HG02759 (cell line): Measurements from ENCODE around the gene LMAN2.
"Not testable (repeated sequence)": the region's sequence is repeated elsewhere in the genome, so short reads cannot be mapped to it uniquely, and the experiment has no call there.

ENCODE experiments used
- ATAC-seq: cut with Tn5 transposase; IDR thresholded peaks from one replicate; pipeline ENCODE4 v1.9.1; 2021; ENCODE audit warnings: mild to moderate bottlenecking, moderate library complexity; ENCODE audit not compliant: unreplicated experiment

LMAN2 gene

DNA sequence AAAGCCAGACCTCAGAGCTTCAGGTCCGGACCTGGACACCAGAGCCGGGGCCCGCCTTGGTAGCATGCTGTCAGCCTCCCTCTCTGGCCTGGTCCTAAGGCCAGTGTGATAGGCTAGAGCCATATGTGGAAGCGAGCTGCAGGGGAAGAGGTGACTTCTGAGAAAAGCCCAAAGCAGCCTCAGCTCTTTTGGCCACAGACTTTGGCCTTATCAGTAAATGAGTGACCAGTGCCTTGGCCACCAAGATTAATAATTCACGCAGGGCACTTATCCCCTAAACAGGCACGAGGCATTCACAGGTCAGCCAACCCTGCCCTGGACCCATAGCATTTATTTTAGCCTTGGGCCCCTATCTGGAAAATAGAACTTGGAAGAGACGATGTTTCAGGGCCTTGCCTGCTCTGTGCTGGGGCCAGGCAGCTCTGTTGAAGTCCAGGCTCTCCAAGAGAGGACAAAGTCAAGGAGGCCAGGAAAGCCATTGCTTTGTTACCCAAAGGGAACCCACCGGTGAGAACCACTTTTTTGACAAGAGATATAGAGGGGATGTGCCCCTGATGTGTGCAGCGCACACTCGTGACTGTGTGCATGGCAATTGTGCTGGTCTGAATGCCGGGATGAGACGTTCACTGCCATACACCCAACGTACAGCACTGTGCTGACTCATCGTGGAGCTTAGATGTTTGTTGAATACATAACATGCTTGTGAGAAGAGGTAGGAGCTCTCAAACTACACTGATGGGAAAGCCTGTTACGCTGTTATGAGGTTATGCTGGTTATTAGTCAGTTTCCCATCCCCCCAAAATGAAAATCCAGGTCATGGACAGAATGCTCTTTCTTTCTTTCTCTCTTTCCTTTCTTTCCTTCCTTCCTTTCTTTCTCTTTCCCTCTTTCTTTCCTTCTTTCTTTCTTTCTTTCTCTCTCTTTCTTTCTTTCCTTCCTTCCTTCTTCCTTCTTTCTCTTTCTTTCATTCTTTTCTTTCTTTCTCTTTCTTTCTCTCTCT is 27.7 kb upstream of the LMAN2 start:
- peak; percentile 56 for ATAC-seq

DNA sequence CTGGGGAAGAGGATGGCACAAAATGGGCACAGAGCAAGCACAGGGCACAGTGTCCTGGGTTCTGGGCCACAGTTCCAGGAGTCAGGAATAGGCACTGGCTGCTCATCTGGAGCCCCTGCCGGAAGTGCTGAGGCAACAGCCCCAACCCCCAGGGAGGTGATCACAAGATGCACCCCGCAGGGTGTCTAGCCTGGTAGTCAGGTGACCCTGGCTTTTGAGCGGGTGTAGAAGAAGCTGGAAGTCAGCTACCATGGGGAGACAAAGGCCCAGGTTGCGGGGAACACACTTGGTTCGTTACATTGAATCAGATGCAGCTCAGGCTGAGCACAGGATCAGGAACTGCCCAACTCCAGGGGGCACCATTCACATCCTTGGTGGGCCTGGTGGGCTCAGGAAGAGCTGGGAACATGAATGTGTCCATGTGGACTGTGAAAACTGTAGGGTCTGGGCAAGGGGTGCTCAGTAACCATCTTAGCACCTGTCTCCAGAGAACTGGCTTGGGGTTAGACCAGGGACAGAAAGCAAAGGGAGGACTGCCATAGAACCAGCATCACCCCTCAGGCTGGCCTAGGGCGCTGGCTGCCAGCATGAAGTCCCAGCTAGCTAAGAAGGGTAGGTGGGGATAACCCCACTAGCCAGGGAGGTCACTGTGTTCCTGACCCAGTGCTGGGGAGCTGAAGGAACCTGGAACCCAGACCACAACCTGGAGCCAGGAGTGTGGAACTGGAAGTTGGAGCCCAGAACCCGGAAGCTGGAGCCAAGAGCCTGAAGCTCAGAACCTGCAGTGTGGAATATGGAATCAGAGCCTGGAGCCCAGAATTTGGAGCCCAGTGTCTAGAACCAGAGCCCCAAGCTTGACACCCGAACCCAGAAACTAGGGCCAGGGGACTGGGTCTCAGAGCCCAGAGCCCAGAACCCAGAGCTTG is 26.6 kb upstream of the LMAN2 start:
- ATAC-seq, result no peak

DNA sequence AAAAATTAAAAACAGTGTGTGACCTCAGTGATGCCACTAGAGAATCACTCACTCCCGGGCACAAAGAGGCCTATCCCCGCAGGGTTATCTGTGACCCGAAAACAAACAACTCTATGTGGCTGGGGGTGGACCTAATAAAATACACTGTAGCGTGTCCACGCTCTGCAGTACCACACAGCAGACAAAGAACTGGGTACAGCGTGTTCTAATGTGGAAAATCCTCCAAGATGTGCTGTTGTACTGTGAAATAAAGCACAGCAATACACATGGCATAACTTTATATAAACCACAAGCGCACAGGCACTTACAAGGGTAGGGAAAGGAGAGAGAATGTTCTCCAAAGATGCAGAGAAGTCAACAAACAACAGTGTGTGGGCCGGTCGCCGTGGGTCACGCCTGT is 24.6 kb upstream of the LMAN2 start:
- no peak for ATAC-seq

DNA sequence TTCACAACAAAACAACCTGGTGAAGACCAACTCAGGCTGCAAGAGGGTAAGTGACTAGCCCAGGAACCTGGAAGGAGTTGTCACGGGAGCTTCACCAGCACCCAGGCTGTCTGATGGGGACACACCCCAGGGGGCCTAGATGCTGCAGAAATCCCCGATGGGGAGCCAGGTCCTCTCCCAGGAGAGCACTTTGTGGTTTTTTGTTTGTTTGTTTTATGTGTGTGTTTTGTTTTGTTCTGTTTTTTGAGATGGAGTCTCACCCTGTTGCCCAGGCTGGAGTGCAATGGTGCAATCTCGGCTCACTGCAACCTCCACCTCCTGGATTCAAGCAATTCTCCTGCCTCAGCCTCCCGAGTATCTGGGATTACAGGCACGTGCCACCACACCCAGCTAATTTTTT is 24.0 kb upstream of the LMAN2 start:
- ATAC-seq, result not testable (repeated sequence)

DNA sequence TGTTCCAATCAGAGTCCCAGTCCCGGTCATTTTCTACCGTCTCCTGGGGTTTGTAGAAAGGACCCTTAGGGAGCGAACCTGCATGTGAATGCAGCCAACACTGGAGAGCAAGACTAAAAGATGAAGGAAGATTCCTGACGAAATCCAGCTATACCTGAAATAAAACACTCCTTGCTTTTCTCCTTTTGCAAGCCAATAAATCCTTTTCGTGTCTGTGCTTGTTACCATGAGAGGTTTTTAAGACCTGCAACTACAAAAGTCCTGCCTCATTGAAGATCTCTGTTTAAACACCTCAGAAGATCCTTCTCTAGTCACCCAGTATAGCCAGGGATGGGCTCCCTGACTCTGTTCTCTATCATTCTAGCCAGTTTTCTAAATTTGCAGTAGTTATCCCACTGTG is 22.7 kb upstream of the LMAN2 start:
- no peak for ATAC-seq

DNA sequence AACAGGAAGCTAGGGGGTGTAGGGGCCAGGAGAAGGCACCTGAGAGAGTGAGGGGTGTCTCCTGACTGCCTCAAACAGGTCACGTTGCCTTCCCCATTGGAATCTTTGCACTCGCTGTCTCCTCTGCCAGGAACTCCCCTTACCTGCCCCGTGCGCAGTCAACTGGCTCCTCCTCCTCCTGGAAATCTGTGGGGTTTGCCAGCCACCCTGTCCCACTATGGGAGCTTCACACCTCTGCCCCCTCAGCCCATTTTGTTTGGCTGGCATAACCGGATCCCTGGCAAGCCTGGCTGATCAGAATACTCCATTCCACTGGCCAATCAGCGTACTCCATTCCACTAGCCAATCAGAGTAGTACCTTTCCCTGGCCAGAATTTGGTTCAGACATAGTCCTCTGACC is 22.3 kb upstream of the LMAN2 start:
- no peak for ATAC-seq

DNA sequence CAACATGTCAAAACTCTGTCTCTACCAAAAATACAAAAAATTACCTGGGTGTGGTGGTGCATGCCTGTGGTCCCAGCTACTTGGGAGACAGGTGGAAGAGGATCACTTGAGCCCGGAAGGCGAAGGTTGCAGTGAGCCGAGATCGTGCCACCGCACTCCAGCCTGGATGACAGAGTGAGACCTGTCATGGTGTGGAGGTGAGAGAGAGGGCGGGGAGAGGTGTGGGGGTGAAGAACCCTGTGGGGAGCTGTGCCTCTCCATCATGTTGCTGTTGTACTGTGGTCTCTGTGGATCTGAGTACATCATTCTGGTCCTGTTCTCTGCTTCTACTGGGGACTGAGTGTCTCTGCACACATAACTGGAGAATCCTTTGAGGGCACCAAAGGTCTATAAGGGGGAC is 21.4 kb upstream of the LMAN2 start:
- ATAC-seq, result no peak

DNA sequence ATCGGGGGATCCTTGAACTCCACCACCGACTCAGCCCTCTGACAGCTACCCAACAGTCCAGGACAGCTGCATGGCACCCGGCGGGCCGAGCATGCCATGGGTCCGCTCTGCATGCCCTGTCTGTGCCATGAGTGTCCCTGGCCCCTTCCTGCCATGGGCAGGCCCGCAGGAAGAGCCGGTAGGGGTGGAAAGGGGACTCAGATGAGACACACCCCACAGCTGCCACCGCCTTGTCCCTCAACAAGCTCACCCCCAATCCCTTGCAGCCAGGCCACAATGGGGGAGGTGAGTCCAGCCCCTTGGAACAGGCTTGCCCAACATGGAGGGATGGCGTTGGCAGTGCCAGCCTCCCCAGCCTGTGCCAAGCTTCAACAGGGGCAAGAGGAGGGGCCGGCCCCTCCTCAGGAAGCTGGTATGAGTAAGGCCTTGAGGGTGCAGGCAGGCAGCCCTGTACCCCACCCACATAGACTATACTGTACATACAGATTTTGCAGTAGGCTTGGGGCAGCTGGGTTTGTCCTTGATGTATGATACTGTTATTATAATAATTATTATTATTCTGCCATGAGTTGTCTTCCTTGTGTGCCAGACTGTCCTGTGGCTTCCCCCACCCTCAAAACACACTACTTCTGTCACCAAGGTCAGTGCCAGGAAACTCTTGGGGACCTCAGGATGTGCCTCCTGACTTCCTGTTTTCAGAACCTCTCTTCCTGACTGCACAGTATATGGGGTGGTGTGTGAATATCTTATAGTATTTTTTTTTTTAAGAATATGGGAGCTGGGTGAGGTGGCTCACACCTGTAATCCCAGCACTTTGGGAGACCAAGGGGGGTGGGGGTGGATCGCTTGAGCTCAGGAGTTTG is 20.8 kb upstream of the LMAN2 start:
- no peak for ATAC-seq

DNA sequence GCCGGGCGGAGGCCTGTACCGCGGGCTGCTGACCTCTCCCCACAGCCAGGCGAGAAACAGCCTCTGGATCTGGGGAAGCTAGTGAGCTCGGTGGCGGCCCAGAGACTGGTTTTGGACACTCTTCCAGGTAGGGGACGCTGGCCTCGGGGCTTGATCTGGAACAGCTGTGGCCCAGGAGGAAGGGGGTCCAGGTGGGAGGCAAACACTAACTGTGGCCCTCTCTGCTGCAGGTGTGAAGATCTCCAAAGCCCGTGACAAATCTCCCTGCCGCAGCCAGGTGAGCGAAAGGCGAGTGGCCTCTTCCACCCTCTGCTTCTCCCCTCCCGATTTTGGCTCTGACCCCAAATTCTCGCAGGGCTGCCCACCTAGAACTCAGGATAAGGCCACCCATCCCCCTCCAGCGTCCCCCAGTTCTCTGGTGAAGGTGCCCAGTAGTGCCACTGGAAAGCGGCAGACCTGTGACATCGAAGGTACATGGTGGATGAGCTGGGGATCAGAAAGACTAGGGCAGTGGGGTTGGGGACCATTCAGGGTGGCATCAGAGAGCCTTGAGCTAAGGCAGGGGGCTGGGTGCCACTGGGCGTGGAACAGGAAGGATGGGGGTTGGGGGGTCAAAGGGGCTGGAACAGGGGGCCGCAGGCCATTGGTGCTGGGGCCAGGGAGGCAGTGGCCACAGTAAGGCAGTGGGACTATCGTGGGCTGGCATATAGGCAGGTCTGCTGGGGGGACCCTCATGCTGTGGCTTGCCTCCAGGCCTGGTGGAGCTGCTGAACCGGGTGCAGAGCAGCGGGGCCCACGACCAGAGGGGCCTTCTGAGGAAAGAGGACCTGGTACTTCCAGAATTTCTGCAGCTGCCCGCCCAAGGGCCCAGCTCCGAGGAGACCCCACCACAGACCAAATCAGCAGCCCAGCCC is 19.9 kb upstream of the LMAN2 start:
- peak; percentile 2 for ATAC-seq

DNA sequence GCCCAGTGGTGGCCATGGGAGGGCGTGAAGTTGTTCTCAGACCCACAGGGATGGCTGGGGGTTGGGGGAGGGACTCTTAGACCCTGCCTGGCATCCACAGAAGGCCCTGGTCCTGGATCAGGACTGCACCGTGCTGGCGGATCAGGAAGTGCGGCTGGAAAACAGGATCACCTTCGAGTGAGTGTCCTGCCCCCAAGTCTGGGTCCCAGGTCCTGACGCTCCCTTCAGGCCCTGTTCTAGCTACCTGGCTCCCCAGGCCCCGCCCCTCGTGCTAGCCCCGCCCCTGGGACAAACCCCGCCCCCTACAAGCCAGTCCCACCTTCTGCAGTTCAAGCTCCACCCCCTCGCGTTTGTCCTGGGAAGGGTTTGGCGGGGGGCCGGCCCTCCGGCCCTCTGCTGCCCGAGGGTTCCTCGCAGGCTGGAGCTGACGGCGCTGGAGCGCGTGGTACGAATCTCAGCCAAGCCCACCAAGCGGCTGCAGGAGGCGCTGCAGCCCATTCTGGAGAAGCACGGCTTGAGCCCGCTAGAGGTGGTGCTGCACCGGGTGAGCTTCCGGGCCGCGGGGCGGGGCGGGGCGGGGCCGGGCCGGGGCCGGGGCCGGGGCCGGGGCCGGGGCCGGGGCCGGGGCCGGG is 19.1 kb upstream of the LMAN2 start:
- ATAC-seq, result peak; percentile 76

DNA sequence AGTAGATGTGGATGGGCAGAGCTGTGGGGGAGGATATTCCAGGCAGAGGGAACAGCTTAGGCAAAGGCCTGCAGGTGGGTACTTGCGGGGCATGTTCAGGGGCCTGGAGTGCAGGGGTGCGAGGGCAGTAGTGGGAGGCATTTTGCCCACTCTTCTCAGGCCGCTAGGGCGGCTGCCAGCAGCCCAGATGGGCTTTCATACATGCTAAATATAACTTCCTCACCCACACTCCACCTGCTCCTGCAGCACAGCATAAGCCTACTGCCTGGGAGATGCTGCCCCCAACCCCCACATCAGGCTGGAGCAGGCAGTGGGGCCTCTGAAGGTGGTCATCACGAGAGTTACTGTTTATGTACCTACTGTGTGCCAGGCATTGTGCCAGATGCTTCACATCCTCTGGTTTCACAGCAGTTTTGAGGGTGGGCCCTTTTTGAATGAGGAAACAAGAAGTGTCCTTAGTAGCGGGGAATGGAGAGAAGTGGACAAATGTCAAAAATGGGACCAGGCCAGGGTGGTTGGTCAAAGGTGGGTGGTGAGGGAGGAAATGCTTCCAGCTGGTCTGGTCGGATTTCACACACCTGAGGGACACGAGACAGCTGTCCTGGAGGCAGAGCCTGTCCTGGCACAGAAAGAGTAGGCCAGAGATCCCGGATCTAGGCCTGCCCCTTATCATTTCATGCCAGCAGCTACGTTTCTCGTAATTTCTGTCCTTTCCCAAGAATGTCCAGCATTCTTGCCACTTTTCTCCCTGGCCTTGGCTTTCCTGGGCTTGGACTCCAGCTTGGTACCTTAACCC is 18.4 kb upstream of the LMAN2 start:
- no peak for ATAC-seq

DNA sequence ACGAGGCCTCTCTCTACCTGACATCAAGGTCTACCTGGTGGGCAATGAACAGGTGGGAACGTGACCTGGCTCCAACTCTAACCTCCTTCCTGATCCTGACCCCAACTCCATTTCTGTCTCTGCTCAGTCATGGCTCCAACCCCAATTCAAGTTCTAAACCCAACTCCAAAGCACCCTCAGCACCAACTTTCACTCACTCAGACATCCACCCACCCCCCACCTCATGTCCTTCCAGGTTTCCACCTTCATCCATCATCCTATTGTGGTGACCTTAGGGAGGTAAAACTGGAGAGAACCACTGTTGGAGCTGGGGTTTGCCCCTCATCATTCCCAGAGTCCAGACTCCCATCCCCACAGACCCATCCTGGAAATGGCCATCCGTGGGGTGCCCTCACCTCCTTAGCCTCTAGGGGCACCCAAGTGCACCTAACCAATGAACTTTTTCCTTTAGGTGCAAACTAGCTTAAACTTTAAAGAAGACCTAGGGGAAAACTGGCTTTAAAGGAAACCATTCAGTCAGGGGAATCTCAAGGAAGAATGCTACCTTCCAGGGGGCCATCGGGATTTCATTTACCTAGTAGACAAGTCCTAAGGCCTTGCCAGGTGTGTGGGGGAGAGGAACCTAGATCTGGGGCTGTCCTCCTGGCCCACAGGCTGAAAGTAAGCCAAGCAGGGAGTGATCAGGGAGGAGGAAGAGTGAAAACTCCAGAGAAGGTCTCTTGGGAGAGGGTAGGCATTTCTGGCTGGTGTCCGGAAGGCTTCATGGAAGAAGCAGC is 17.6 kb upstream of the LMAN2 start:
- ATAC-seq, result no peak

DNA sequence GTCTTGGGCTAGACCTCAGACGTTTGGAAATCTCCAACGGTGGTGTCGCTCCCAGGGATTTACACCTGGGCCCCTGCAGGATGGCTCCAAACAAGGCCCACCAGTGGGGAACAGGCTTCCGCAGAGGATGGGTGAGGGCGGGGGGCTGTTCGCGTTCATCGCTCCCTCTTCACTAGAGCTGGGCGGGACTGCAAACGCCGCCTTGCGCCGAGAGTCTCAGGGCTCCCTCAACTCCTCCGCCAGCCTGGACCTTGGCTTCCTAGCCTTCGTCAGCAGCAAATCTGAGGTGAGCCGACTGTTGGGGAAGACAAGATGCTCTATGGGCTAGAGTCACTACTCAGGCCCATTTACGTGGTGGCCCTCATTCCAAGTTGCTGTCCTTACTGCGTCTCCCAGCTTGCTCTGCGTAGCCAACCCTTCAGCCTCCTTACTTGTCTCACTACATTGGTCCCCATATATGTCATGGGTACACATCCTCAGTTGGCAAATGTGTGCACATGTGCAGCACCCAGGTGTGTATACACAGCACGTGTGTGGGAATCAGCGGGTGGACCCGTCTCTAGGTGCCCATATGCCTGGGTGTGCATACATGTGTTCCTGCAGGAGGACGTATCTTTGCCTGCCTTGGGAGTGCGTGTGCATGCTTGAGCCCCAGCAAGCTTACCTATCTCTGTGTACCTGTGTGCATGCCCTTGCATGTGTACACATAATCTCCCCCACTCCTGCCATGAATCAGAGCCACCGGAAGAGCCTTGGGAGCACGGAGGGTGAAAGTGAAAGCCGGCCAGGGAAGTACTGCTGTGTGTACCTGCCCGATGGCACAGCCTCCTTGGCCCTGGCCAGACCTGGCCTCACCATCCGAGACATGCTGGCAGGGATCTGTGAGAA is 16.8 kb upstream of the LMAN2 start:
- ATAC-seq, result no peak

DNA sequence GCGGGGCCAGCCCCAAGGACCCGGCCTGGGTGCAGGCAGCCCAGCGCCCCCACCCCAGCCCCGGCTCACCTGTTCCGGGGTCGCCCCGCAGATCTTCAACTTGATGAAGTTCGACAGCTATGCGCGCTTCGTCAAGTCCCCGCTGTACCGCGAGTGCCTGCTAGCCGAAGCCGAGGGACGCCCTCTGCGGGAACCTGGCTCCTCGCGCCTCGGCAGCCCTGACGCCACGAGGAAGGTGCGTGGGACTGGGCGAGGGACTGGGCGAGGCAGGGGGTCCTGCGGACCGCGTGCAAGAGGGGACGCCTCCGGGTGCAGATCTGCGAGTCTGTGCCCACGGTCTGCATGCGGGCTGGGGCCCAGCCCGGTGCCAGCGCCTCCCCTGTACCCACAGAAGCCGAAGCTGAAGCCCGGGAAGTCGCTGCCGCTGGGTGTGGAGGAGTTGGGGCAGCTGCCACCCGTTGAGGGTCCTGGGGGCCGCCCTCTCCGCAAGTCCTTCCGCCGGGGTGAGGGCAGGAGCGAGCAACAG is 15.9 kb upstream of the LMAN2 start:
- no peak for ATAC-seq

DNA sequence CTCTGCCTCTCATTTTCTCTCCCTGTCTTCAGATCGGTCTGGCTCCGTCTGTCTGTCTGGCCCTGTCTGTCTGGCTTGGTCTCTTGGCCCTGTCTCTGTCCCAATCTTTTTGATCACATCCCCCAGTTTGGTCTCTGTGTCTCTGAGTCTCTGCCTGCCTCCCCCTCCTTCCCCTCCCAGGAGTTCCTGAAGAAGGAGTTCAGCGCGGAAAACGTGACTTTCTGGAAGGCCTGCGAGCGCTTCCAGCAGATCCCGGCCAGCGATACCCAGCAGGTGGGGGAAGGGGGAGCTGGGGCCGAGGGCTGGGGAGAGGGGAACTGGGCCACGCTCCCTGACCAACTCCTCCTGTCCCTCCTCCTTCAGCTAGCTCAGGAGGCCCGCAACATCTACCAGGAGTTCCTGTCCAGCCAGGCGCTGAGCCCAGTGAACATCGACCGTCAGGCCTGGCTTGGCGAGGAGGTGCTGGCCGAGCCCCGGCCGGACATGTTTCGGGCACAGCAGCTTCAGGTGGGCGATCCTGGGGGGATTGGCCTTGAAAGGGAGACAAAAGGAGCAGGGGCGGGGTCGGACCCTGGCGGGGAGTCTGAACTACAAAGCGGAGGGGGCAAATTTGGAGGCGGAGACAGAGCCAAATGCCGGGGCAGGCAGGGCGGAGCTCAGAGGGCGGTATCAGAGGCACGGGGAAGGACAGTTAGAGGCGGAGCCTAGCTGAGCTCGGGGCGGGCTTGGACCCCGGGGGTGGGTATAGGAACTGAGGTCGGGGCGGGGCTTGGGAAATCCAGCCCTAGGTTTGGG is 15.3 kb upstream of the LMAN2 start:
- no peak for ATAC-seq
